OCI-M1 (cell line): ENCODE measurements around the gene KLC3.

Source experiments
- DNase-seq: peaks from one replicate; lab custom pipeline; 2025; lab: John Stamatoyannopoulos, UW

Gene KLC3

DNA sequence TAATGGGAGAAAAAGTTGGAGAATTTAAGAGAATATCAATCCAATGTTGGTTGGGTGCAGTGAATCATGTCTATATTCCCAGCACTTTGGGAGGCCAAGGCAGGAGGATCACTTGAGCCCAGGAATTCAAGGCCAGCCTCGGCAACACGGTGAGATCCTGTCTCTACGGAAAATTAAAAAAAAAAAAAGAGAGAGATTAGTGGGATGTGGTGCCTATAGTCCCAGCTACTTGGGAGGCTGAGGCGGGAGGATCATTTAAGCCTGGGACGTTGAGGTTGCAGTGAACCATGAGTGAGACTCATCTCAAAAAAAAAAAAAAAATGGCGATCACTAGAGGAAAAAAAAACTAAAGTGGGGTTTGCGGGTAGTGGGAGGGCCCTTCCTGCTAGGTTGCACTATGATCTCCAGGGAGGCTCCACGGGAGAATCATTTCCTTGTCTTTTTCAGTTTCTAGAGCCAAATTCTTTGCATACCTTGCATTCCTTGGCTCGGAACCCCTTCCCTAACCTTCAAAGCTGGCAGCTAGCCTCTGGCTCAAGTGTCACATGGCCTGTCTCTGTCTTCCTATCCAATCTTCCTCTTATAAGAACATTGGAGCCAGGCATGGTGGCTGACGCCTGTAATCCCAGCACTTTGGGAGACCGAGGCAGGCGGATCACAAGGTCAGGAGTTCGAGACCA lies 35.6 kb downstream of the KLC3 start:
- DNase-seq = no peak

DNA sequence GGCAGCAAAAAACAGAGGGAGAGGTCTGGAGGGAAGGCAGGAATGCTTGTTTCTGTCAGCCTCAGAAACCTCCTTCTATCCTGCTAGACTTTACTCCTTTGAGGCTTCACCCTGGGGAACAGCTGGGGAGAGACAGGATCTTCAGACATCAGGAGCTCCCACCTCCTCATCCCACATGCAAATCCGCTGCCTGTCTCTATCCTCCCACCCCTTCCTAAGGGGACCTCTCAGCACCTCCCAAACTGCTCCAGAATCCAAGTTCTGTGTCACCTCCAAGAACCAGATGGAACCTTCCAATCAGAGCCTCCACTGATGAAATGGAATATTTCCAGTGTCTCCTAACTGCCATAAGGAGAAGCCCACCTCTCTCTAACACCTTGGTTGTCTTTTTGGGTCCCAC lies 39.6 kb downstream of the KLC3 start:
- no peak for DNase-seq

DNA sequence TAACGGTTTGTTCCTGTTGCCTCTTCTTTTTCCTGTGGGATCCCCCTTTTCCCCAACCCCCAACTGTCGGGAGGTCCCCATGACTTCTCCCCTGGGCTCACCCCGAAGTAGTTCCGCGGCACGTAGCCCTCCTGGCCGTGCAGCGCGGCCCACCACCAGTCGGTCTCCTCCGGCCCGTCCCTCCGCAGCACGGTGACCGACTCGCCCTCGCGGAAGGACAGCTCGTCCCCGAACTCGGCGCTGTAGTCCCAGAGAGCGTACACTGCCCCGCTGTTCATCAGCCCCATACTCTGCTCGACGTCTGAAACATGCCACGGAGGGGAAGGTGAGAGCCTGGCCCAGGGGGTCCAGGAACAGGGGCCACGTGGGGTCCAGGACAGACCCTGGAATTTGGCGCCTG lies 41.9 kb downstream of the KLC3 start:
- DNase-seq = no peak

DNA sequence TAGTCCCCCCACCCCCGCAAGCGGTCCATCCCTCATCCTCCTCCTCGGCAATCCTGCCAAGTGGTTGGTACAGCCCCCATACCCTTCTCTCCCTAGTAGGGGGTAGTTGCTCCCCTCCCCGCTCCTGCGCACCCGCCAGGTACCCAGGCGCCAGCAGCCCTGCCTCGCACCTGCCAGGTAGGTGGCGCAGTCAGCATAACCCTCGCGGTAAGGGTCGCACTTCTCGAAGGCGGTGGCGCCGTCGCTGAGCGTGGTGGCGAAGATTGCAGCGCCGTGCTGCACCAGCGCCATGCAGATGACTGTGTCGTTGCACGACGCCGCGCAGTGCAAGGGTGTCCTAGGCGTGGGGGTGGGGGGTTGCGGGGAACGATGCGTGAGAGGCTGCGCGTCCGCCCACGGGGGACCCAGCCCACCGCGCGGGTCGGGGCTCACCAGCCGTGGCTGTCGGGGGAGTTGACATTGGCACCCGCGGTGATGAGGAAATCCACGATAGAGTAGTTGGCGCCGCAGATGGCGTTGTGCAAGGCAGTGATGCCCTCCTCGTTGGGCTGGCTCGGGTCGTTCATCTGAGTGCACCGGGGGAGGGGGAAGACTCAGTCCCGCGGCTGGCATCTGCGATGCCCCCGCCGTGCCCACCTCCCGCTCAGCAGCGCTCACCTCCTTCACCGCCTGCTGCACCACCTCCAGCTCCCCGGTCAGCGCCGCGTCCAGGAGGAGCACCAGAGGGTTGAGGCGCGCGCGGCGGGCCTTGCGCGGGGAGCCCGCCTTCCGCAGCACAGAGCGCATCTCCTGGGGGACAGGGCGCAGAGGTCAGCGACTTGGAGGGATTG lies 45.1 kb downstream of the KLC3 start:
- no peak for DNase-seq

DNA sequence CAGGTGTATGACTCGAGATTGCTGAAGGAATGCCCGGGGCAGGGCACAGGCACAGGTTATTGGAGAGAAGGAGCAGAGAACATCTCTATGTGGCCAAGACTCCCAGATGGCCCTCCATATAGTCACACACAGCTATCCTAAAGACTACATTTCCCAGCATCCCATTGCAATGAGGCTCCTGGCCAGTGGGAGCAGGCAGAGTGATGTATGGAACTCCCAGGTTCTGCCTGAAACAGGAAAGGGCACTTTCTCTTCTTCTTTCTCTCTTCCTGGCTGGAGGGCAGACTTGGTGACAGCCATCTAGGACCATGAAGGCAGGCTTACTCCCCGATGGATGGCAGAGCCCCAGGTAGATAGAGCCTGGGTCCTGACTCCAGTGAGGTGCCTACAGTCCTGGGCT lies 50.8 kb downstream of the KLC3 start:
- peak; percentile 68 for DNase-seq

DNA sequence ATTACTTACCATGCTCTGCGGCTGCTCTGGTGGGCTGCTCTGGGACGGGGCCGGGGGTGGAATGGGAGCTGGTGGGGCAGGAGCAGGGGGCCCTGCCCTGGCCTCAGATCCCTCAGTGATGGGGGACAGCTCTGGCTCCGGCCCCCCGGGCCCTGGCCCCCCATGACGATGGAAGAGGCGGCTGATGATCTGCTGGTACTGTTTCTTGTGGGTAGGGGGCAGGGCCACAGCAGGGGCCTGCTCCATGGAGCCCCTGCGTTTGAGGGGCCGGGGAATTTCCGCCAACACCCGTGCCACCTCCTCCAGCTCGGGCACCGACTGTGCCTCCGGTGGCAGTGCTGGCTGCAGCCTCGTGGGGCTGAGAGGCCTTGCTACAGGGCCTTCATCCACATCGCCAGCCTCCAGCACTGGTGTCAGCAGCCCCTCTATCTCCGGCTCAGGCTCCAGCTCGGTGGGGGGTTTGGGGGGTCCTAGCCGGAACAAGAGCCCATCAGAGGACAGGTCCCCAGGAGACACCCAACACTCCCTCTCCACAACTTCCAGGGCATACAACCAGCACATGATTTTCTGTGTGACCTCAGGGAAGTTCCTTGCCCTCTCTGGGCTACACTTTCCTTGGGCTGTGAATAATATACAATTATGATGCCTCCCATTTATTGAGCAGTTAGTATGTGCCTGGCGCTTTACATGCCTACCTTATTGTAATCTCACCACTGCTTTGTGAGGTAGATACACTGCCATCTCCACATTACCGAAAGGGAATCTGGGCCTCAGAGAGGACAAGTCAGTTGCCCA lies 51.5 kb downstream of the KLC3 start:
- no peak for DNase-seq

DNA sequence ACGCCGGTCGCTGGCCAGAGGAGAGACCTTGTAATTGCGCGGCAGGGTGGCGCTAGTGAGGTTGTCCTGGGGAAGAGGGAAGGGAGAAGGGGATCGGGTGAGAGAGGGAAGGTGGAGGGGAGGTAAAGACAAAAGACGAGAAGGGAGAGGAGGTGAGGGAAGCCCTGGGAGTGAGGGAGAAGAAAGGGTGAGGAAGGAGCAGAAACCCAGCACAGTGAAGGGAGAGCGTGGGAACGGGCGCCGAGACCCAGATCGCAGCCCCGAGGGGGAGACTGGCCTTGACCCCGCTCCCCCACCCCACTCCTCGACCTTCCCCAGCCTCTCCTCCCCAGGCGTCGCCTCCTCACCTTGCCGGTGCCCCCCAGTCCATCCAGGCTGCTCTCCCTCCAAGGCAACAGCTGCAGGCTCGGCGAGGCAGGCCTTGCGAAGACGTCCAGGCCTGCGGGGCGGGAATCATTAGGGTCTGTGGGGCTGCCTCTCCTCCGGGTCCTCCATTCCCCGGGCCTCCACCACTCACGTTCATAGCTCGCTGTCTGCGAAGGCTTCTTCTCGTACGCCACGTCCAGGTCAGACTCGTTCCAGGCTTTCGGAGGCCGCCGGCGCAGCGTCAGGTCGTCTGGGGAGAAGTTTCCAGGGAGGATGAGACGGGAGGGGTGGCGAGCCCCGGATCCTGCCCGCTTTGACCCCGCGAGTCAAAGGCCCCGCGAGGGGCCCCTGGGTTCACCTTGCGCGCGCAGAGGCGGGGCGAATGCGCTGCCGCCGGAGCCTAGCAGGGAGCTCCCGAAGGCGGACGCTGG lies 55.5 kb downstream of the KLC3 start:
- no peak for DNase-seq

DNA sequence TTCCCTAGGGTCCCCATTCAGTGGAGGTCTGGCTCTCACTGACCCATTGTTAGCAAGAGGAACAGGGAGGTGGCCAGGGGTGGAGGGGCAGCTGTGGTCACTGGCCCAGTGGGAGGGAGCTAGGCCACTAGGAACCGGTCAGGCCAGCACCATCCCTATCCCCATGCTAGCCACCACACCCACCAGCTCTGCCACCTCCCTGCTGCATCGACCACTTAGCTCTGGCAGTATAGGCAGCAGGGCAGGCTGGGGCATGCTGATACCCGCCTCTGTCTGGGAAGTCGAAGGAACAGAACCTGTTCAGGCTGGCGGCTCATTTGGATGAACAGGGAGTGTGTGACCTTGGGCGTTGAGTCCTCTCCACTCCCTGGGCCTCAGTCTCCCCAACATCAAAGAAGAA lies 59.6 kb downstream of the KLC3 start:
- DNase-seq = no peak
